HG02884 (cell line): ENCODE results near the gene PIP4K2B.

Experiments
- ATAC-seq: cut with Tn5 transposase; IDR thresholded peaks from one replicate; pipeline ENCODE4 v1.9.1; 2021; ENCODE audit warnings: mild to moderate bottlenecking, moderate library complexity; ENCODE audit not compliant: unreplicated experiment

The PIP4K2B gene

GRCh38 chr17:38779965-38780752 is 19.2 kb downstream of the PIP4K2B start:
- ATAC-seq = no peak

DNA sequence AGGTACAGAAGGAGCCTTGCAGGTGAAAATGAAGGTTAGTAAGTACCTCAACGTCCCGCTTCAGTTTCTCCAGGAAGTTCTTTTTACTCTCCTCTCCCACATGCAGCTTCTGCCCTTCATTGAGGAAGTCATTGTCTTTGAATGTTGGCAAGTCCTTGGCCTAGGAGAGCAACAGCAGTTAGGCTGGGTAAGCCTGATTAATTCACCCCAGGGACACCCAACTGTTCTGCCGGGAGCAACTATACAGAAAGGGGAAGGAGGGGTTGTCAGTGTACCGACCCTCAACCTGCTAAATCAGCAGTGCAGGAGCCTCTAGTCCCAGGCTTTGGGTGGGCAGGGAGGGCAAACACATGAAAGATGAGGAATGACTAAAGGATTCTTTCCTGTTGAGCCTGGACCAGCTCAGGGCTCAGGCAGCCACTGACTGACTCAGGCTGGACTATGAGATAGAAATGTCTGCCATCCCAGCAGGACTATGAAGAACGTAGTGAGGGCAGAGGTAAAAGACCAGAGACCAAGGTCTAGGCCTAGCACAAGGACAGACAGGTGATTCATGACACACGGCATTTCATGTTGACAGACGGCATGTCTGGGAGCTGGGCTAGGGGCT is 21.6 kb downstream of the PIP4K2B start:
- no peak for ATAC-seq

GRCh38 chr17:38773258-38773657 is 26.1 kb downstream of the PIP4K2B start:
- ATAC-seq = no peak

DNA sequence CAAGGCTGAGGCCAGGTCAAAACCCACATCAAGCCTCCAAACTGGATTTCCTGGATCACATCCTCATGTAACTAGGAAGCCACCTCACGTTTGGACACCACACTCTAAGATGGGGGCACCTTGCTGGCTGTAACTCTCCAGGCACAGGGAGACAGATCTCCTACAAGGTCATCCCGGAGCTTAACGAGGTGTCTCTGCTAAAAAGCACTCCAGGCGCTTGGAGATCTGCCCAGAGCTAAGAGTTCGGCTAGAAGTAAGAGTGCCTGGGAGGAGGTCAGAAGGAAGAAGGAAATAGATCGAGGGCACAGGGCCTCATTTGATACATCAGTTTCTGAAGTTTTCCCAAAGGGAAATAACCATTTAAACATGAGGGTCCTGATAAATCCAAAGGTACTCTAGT is 30.9 kb downstream of the PIP4K2B start:
- no peak for ATAC-seq

DNA sequence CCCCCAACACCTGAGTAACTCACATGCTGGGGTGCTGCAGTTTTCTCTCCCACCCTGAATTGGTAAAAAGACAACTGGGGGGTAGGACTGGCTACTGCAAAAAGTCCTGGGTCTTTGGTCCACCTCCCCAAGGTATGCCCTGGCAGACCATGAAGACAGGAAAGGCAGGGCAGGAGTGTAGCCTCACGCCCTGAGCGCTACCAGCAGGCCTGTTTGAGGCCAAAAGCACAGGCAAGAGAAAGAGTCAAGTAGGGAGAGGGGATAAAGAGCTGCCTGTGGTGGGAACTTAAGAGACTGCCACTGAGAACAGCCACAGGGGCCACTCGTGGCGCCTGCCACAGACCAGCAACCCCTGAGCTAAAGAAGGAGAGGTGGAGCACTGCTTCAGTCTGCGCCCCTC is 33.0 kb downstream of the PIP4K2B start:
- ATAC-seq = no peak

DNA sequence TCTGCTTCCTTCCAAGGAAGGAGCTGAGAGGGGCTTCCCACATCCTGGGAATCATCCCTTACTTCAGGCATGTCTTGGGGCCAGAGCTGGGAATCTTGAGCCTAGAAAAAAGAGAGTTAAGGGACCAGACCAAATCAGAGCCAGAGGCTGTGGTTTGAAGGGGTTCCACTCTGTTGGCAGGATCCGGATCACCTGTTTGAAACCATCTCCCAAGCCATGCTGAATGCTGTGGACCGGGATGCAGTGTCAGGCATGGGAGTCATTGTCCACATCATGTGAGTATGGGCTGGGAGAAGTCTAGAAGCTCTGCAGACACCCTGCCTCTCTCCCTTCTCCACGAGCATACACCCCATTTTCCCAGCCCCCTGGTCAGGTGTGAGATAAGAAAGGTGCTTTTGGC is 37.1 kb downstream of the PIP4K2B start:
- ATAC-seq = no peak

DNA sequence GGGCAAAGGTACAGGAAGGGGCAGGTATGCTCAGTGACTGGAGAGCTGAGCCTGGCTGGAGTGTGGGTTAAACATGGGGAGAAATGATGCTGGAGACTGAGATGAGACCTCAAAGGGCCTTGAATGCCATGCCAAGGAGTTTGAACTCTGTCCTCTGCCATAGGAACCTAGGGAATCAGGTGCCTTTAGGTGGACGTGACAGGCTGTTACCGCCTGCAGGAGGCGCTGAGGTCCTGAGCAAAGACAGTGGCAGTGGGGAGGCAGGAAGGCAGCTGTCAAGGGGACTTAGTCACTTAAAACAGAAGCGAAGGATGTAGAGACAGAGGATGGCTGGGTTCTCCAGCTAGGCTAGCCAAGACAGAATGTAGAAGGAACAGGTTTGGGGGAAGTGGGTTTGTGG is 37.7 kb downstream of the PIP4K2B start:
- ATAC-seq = no peak

GRCh38 chr17:38753071-38753506 is 46.3 kb downstream of the PIP4K2B start:
- no peak for ATAC-seq

DNA sequence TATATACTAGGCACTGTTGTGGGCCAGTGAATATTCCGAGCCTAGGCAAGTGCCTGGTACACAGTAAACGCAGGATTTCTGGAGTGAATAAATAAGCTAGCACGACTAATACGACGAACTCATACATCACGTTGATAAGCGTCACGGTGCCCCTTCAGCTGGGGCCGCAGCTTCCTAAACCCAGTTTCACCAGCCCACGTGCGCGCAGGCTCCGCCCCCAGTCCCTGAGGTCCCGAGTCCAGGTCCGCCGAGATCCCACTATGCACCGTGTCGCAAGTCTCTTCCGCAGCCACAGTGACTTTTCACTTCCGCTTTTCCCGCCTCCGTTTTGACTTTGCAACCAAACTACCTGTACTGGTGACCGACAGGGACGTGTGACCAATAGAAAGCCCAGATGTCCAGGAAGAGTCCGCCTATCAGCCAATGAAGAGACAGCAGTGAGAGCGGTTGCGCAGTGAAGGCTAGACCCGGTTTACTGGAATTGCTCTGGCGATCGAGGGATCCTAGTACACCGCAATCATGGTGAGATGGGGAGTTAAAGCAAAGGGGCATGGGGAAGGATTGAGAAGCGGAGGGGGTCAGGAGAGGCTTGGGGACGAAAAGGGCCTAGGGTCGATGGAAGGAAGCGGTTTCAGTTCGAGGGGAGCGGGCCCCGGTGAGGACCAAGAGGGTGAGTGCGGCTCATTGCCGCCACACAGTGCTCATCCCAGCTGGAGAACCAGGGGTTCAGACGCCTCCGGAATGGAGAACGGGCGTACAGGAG is 46.9 kb downstream of the PIP4K2B start, which contains the start of gene PSMB3:
Gene PSMB3 (plus strand): TSS at position 434 of the 763 bp plus-strand sequence. CDS start 86 bp downstream, at position 520.
- peak; percentile 77 for ATAC-seq

GRCh38 chr17:38751808-38752307 is 47.5 kb downstream of the PIP4K2B start:
- ATAC-seq = no peak

- no peak for ATAC-seq
These were observed 48.1 kb downstream of the PIP4K2B start for GRCh38 chr17:38751144-38751807.

DNA sequence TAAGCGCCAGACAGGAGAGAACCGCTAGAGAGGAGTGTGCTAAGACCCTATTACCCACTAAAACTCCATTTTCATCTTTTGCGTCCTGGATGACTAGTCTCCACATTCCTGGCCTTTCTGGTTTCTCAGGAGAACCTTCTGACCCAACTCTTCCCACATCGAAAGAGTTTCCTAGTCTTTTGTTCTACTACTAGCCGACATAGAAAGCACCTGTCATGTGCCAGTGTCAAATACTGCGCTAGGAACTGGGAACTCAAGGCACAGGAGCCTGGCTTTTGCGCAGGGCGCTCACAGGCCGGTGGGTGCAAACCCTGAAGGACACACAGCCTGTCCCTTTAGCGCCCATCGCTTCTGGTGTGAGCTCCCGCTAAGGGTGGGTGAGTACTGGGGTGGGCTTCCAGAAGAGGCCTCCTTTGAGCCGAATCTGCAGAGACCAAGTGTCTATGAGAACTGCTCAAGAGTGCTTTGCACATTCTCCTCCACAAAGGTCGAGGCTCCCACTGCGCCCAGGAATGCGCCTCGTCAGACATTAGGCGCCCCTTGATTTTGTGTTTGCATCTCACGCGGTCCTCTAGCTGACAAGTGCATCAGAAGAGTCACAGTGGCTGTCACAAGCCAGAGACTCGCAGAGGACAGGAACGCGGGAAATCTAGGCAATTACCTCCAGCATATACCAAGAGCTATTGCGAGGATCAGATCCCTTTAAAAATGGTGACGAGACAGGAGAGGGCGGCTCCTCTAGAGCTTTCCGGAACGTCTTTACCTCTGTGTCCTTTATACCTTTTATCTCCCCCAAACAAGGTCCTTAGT is 48.8 kb downstream of the PIP4K2B start:
- ATAC-seq = no peak

DNA sequence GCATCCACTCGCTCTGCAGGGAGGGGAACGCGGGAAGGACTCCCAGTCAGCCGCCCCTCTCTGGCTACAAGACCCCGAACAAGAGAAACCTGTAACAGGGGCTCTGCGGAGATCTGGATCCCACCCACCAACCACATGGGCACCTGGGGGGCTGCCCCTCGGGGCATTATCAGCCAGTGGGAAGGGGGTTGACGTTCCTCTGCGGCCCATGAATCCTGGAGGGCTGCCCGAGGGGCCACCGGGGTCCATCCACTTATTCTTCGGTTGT is 49.4 kb downstream of the PIP4K2B start:
- ATAC-seq = no peak

GRCh38 chr17:38749223-38750043 is 49.9 kb downstream of the PIP4K2B start:
- no peak for ATAC-seq

GRCh38 chr17:38748892-38749222 is 50.5 kb downstream of the PIP4K2B start:
- ATAC-seq = no peak

DNA sequence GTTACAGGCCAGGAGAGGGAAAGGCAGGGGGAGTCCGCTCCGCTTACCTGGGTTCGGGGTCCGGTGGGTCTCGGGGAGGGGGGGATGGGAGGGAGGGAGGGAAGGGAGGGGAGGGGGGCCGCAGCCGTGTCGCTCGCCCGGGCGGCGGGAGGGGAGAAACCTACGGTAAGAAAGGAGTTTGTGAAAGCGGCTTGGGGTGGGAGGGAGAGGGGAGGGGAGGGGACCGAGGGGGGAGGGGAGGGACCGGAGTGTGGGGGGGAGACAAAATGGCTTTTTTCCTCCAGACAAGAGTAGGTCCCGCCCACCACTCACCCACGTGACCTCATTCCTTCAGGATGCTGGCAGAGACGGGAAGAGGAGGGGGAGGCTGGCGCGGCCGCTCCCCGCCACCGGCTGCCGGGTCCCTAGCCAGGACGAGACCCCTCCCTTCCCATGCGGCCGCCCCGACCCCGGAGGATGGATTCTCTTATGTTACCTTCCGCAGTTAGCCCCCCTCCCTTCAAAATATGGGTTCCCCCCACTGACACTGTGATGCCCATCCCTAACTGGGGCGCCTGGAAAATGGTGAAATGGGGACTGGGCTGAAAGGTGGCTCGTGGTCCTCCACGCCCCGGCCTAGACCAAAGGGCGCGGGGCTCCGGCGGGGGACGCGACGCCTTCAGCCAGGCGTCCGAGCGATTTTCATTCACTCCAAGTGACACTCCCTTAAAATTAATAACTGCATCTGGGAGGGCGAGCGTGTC is 51.0 kb downstream of the PIP4K2B start, which contains the start of gene PCGF2:
Gene PCGF2 (minus strand): TSS at position 188 of the 743 bp plus-strand sequence. CDS start 7,934 bp downstream, outside the sequence.
- ATAC-seq = no peak

- ATAC-seq = no peak
These were observed 51.8 kb downstream of the PIP4K2B start for GRCh38 chr17:38747463-38748148.

GRCh38 chr17:38746849-38747462 is 52.4 kb downstream of the PIP4K2B start:
- no peak for ATAC-seq
